Ammon's horn (tissue), 1 donor: Measurements from ENCODE around the gene MRPL46.
"Not testable (repeated sequence)": the region's sequence is repeated elsewhere in the genome, so short reads cannot be mapped to it uniquely, and the experiment has no call there.

Source experiments
- DNase-seq: peaks from one replicate; pipeline ENCODE4 v3.0.0-alpha.2; 2016; ENCODE audit warnings: low spot score

MRPL46 gene

GRCh38 chr15:88441076-88441730 is 26.0 kb downstream of the MRPL46 start:
- no peak for DNase-seq

- no peak for DNase-seq
Measured at GRCh38 chr15:88440021-88440420, 27.2 kb downstream of the MRPL46 start.

DNA sequence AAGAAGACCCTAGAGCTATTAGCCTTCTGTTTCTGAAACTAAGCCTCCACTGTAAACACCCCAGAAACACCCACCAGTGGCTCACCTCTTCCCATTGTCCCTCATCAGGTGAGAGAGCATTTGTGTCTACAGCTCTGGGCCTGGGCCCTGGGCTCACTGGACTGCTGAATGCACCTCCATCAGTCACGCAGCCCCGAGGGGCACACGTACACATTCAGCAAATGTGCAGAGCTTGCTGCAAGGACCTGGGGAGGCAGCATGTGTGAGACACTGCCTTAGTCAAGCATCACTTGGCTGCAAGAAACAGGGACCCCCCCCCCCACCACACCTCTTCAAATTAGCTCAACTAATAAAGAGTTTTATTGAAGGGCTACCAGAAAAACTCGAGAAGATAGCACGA is 29.0 kb downstream of the MRPL46 start:
- DNase-seq, result no peak

DNA sequence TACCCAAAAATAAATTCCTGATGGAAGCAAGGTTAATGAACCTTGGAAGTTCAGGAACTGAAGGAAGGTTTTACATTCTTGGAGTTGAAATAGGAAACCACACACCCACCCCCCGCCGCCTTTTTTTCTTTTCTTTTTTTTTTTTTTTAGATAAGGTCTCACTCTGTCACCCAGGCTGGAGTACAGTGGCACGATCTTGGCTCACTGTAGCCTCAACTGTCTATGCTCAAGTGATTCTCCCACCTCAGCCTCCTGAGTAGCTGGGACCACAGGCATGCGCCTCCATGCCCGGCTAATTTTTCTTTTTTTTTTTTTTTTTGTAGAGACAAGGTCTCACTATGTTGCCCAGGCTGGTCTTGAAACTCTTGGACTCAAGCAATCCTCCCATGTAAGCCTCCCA is 33.1 kb downstream of the MRPL46 start:
- DNase-seq, result not testable (repeated sequence)

- no peak for DNase-seq
Measured at GRCh38 chr15:88433046-88433685, 34.0 kb downstream of the MRPL46 start.

DNA sequence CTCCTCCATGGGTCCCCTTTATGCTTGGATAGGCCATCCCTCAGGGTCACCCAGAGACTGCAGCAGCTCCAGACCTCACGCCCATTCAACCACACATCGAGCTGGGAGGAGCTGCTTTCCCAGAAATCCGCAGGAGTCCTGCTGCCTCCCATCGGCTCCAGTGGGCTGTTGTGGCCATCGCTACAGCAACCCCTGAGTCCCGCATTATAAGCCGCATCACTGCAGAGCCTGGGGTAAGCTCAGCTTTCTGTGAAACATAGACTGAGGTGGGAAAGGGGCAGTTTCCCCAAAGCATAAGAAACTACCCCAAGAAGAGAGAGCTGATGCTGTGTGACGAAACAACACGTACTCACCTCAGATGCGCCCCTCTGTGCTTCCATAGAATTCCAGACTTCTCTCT is 35.7 kb downstream of the MRPL46 start:
- DNase-seq, result no peak

- DNase-seq, result no peak
Measured at GRCh38 chr15:88430051-88430450, 37.1 kb downstream of the MRPL46 start.

- DNase-seq, result no peak
Measured at GRCh38 chr15:88428805-88429605, 38.2 kb downstream of the MRPL46 start.

DNA sequence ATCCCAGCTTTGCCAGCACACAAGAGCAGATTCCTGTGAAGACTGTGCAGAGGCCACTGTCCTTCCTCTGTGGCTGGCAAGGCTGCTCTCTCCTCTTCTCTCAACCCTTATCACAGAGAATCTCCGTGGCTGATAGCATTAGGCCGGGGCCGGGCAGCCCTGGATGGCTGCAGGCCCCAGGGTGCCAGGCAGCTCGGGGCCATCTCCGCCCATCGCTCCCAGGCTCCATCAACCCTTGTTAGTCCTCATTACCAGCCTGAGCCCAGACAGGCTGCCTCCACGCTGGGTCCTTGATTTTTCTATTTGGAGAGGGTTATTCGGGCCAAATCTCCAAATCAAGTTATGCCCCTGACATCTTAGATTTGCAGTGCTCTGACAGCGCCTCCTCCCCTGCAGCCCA is 39.1 kb downstream of the MRPL46 start:
- DNase-seq, result no peak

DNA sequence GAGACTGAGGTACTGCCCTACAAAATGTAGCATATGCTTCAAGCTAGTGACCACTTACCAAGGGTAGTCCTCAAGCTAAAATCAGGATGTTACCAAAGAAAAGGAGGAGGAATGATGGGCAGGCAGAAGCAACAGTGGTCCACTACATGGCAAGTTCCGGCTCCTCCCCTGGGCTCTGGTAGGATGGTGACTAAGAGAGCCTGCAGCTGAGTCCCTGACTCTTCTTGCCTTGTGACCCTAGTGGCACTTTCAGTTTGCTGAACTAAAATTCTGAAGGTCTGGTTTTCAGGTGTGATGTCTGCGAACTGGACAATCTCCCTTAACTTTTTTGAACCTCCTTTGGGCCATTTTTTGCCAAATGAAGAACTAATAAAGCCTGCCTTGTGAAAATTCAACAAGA is 40.9 kb downstream of the MRPL46 start:
- no peak for DNase-seq

- no peak for DNase-seq
Measured at GRCh38 chr15:88423331-88423730, 43.9 kb downstream of the MRPL46 start.

DNA sequence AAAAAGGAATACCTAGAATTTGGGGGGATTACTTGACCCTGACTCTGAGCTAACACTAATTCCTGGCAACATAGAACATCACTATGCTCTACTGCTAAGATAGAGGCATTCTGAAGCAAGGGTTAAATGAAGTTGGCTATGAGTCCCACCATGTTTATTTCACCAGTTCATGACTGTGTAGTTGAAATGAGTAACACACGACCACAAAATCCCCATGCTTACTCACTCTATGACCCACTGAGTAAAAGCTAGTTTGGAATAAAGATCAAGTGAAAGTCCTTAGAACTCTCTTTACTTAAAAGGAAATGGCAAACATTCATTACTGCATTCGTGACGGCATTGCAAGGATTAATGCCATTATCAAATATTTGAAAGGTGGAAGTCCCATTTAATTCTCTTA is 47.4 kb downstream of the MRPL46 start:
- DNase-seq, result no peak
